Ectodermal cell (in vitro differentiated cells): ENCODE results near the gene JUN.

Source experiments
- H3K27ac ChIP-seq: 2 replicates; pipeline ENCODE4 v1.7.0; 2013; ENCODE audit warnings: mild to moderate bottlenecking, low read depth, low read length; ENCODE audit not compliant: insufficient read depth, poor library complexity, severe bottlenecking
- H3K27me3 ChIP-seq: 2 replicates; pipeline ENCODE4 v1.7.0; 2013; ENCODE audit warnings: mild to moderate bottlenecking, low read length; ENCODE audit not compliant: insufficient read depth, control insufficient read depth, poor library complexity, severe bottlenecking
- H3K36me3 ChIP-seq: one replicate; pipeline ENCODE4 v1.7.0; 2013; ENCODE audit warnings: low read length; ENCODE audit not compliant: control insufficient read depth, insufficient read depth
- H3K4me1 ChIP-seq: one replicate; pipeline ENCODE4 v1.7.0; 2013; ENCODE audit warnings: low read length; ENCODE audit not compliant: control insufficient read depth, insufficient read depth
- H3K4me3 ChIP-seq: 2 replicates; pipeline ENCODE4 v1.7.0; 2013; ENCODE audit warnings: low read depth, low read length, control low read depth; ENCODE audit not compliant: insufficient read depth
- H3K9me3 ChIP-seq: 2 replicates; pipeline ENCODE4 v1.7.0; 2013; ENCODE audit warnings: mild to moderate bottlenecking, low read length, moderate library complexity; ENCODE audit not compliant: control insufficient read depth
- WGBS, 2 experiments: methylation state at CpG; one replicate each; pipeline ENCODE4 v1.1.7; 2013; ENCODE audit warnings: missing lambda C conversion rate in 2 of 2; 5-methylcytosine and 5-hydroxymethylcytosine counted together

JUN gene

DNA sequence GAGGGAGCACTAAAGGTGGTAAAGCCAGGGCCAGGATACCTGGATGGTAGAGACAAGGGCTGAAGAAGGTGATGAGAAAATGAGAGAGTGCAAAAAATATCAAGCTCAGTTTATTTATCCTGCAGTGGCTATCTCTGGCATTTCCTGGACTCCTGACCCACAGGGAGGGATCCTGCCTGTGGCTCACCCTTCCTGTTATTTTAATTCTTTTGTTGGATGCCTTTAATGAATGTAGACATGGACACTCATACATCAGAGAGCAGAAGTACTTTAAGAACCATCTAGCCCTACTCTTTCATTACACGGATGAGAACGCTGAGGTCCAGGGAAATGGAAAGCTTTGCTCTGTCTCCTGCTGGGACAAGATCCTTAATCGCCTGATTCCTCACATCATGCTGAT is 20.6 kb downstream of the JUN start:
- Histone ChIP-seq H3K4me3 (no peak overlapping the region), H3K9me3 (no peaks in the 10 kb centered on the region), H3K36me3 (no peaks in the 10 kb centered on the region), H3K4me1 (no peaks in the 10 kb centered on the region), H3K27me3 (no peaks in the 10 kb centered on the region), H3K27ac (no peak overlapping the region)
- WGBS, 2 experiments = 76 to 83% methylated on average over 3 of the region's 3 CpGs

DNA sequence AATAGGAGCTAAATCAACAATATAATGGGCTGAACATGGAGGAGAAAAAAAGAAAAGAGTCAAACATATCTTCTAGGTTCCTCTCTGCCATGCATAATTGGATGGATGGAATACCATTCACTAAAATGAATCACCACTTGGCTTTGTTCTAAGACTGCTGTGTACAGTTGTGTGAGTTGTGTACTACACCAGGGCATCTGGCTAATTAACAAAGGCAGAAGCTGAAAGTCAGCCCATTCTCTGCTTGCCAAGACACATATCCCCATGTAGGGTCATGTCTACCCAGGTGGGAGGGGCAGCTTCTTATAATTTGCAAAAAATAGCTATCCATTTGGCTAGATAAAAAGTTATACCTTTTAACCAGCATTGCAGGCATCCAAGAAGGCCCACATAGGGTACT is 21.0 kb downstream of the JUN start:
- no peaks in the 10 kb centered on the region for H3K4me1 ChIP-seq
- H3K9me3 ChIP-seq = no peaks in the 10 kb centered on the region
- H3K27me3 ChIP-seq = no peaks in the 10 kb centered on the region
- H3K27ac ChIP-seq = no peak overlapping the region
- H3K4me3 ChIP-seq = no peak overlapping the region
- no peaks in the 10 kb centered on the region for H3K36me3 ChIP-seq

DNA sequence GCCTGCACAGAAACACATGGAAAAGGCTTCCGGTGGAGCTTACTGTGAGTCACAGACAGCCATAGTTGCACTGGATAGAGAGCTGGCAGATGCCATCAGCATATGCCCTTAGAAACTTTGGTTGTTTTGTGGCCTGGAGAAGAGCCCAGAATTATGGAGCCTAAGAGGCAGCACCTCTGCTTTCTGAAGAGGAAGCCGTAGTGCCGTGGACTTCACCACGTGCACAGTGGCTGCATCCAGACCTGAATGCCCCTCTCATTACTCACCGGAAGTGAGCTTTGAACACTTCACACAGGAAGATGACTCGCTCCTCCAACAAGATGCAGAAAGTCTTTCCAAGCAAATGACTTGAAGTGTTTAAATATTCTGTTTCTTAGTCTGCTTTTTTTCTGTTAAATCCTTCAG is 28.4 kb downstream of the JUN start:
- Histone ChIP-seq H3K4me3 (no peak overlapping the region), H3K4me1 (no peaks in the 10 kb centered on the region), H3K9me3 (no peaks in the 10 kb centered on the region), H3K36me3 (no peaks in the 10 kb centered on the region), H3K27ac (no peak overlapping the region), H3K27me3 (no peaks in the 10 kb centered on the region)
- 87 to 90% methylated on average over 6 of the region's 6 CpGs for WGBS, 2 experiments

DNA sequence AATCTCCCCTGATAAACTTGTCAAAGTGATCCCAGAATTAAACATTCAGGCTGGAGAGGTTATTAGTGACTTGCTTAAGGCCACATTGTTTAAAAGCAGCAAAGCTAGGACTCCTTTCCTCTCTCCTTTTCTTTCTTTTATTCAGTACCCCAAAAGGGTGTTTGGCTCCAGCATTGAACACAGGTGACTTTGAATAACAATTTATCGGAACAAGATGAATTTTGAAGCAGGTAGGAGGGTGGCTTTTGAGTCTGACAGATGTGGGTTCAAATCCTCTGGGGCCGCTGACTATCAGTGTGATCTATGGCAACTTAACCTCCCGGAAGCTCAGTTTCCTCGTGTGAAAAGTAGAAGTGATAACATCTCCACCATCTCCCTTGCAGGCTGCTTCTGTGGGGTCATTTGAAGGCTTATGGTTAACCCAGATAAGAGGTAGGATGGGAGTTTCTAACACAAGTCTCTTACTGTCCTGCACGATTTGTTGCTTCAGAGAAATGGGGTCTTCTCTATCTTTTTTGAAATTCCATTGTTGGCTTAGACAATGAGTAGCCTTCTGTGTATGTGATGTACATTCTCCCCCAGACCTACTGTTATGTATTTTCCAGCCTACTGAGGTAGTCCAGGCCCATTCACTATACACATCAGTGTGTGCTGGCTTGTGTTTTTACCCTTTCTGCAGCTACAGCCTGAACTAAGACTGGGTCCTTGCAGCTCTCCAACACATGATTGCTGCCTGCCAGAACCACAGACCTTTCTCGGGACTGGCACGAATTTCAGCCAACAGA is 29.0 kb downstream of the JUN start:
- H3K27me3 ChIP-seq = no peaks in the 10 kb centered on the region
- H3K27ac ChIP-seq = no peak overlapping the region
- WGBS, 2 experiments = 94% methylated on average over 7 of the region's 7 CpGs
- H3K36me3 ChIP-seq = no peaks in the 10 kb centered on the region
- H3K9me3 ChIP-seq = no peaks in the 10 kb centered on the region
- H3K4me1 ChIP-seq = no peaks in the 10 kb centered on the region
- H3K4me3 ChIP-seq = no peak overlapping the region

DNA sequence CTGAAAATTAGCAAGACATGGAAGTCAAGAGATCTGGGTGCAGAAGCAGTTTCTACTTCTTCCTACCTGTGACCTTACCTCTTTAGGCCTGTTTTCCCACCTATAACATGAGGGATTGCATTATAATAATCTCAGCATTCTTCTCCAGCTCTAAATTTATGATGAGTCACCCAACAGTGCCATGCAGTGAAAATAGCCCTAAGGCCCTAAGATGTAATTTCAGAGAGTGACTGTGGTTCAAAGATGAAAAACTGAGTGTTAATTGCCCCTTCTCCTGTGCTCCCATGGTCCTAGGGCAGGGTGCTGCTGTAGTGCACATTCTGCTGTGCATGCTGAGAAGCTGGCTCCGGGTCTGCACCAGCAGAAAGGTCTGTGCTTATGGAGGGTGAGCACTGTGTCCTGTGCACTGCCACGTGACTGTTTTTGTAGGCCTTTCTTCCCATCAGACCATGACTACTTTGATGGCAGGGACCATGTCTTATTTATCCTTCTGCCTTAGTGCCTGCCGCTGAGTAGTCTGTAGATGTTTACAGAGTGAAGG is 29.7 kb downstream of the JUN start:
- no peaks in the 10 kb centered on the region for H3K27me3 ChIP-seq
- 86 to 93% methylated on average over 3 of the region's 3 CpGs for whole genome bisulfite sequencing, 2 experiments
- no peaks in the 10 kb centered on the region for H3K9me3 ChIP-seq
- no peaks in the 10 kb centered on the region for H3K4me1 ChIP-seq
- no peak overlapping the region for H3K4me3 ChIP-seq
- no peaks in the 10 kb centered on the region for H3K36me3 ChIP-seq
- H3K27ac ChIP-seq = no peak overlapping the region

DNA sequence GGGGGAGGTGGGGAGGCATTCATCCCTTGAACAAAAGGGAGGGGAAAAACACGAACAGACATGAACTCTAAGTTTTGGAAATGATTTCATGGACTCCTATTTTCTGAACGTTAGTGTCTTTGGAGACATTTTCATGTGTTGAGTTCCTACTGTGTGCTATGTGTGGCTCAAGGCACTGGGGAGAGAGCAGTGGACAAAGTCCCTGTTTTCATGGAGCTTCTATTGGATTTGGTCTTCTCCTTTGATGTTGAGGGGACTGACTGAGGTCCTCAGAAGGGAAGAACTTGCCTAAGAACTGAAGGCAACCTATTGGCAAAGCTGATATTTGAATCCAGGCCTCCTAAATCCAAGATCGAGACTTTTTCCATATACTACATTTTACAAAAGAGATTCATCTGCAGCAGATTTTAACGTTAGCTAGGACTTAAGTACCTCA is 30.4 kb downstream of the JUN start:
- 90 to 92% methylated on average over 4 of the region's 4 CpGs for WGBS, 2 experiments
- no peak overlapping the region for H3K4me3 ChIP-seq

DNA sequence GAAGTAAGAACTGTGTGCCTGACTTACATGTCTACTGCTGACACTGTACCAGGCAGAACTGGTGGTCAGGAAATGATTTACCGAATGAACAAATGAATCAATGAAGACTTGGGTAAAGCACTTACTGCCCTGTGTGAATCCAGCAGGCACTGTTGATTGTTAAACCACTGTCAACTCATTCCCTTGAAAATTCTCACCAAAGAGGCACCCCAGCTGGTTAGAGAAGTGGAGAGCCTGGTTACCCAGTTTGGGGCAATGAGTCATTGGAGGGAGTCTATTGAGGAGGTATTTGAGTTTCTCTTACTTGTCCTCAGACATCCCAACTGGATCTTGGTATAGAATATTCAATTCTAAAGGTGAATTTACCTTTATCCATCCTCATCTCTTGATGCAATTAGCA is 34.2 kb downstream of the JUN start:
- Histone ChIP-seq H3K27ac (no peak overlapping the region), H3K36me3 (no peaks in the 10 kb centered on the region), H3K4me1 (no peaks in the 10 kb centered on the region), H3K27me3 (no peaks in the 10 kb centered on the region), H3K9me3 (no peaks in the 10 kb centered on the region), H3K4me3 (no peak overlapping the region)
- WGBS, 2 experiments = 92 to 100% methylated on average over 1 of the region's 1 CpG

More for the DNA sequence above, 30.4 kb downstream of the JUN start:
- H3K27me3 ChIP-seq = no peaks in the 10 kb centered on the region
- no peaks in the 10 kb centered on the region for H3K4me1 ChIP-seq
- H3K27ac ChIP-seq = no peak overlapping the region
- H3K9me3 ChIP-seq = no peaks in the 10 kb centered on the region
- no peaks in the 10 kb centered on the region for H3K36me3 ChIP-seq

DNA sequence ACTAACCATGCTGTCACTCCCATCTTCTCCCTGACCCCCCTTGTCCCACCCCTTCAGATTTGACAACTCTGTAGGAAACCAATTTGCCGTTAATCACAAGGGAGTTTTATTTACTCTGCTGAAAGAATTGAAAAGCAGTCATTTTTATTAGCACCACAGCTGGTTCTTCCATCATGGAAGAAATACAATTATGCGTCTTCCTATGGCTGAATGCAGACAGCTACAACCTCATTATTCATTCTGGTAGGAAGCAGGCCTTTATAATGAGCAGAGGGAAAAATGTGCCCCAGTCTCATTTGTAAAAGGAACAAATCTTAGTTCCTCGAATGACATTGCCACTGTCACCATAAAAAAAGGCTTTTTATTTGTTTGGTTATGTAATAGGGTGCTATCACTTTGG is 35.2 kb downstream of the JUN start:
- Histone ChIP-seq H3K27me3 (no peaks in the 10 kb centered on the region), H3K27ac (no peak overlapping the region), H3K9me3 (no peaks in the 10 kb centered on the region), H3K4me1 (no peaks in the 10 kb centered on the region), H3K4me3 (no peak overlapping the region), H3K36me3 (no peaks in the 10 kb centered on the region)
- WGBS, 2 experiments = 89 to 90% methylated on average over 3 of the region's 3 CpGs

DNA sequence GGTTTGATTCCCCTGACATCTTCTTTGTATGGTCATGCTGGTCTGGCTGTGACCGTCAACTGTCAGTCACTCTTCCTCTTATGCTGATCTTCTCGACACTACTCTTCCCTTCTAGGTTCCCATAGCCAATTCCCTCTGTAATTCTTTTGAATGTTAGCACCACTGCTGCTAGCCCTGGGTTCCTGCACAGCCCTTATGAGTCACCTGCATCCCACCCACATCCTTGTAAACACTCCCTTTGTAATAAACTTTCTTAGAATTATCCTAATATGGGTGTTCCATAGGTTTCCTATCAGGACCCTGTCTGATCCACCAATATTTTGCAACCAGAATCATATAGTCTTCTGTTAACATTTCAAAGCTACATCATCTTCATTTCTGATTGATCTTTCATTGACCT is 37.1 kb downstream of the JUN start:
- H3K4me1 ChIP-seq = no peaks in the 10 kb centered on the region
- 89 to 94% methylated on average over 2 of the region's 2 CpGs for WGBS, 2 experiments
- H3K27me3 ChIP-seq = no peaks in the 10 kb centered on the region
- H3K4me3 ChIP-seq = no peak overlapping the region
- no peaks in the 10 kb centered on the region for H3K9me3 ChIP-seq
- H3K36me3 ChIP-seq = no peaks in the 10 kb centered on the region
- no peak overlapping the region for H3K27ac ChIP-seq

DNA sequence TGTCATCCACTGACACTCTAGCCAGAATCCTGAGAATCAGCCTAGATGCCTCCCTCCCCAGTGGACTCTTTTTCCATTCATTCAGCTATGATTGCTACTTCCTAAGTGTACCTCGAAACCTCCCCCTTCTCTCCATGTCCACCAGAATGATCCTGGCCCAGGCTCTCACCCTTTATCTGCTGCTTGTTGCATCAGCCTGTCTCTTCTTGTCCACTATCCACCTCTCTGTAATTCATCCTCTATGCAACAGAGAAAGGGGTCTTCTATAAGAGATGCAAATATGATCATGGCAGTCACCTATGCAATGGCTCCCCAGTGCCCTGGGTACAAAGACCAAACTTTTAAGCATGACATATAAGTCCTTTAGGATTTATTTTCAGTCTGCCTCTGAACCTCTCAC is 37.7 kb downstream of the JUN start:
- no peaks in the 10 kb centered on the region for H3K9me3 ChIP-seq
- WGBS, 2 experiments = 92 to 95% methylated on average over 1 of the region's 1 CpG
- H3K27ac ChIP-seq = no peak overlapping the region
- H3K4me3 ChIP-seq = no peak overlapping the region
- H3K36me3 ChIP-seq = no peaks in the 10 kb centered on the region
- no peaks in the 10 kb centered on the region for H3K27me3 ChIP-seq
- H3K4me1 ChIP-seq = no peaks in the 10 kb centered on the region
